Kidney capillary endothelial cell (primary cell): ENCODE measurements around the gene HAUS6.
A peak's percentile ranks its signal among the peaks of the same experiment; 100 is the strongest.
"Not testable (repeated sequence)": the region's sequence is repeated elsewhere in the genome, so short reads cannot be mapped to it uniquely, and the experiment has no call there.

ENCODE experiments used
- DNase-seq: peaks from one replicate; pipeline ENCODE4 v3.0.0-alpha.2; 2018; ENCODE audit warnings: low spot score

The HAUS6 gene

DNA sequence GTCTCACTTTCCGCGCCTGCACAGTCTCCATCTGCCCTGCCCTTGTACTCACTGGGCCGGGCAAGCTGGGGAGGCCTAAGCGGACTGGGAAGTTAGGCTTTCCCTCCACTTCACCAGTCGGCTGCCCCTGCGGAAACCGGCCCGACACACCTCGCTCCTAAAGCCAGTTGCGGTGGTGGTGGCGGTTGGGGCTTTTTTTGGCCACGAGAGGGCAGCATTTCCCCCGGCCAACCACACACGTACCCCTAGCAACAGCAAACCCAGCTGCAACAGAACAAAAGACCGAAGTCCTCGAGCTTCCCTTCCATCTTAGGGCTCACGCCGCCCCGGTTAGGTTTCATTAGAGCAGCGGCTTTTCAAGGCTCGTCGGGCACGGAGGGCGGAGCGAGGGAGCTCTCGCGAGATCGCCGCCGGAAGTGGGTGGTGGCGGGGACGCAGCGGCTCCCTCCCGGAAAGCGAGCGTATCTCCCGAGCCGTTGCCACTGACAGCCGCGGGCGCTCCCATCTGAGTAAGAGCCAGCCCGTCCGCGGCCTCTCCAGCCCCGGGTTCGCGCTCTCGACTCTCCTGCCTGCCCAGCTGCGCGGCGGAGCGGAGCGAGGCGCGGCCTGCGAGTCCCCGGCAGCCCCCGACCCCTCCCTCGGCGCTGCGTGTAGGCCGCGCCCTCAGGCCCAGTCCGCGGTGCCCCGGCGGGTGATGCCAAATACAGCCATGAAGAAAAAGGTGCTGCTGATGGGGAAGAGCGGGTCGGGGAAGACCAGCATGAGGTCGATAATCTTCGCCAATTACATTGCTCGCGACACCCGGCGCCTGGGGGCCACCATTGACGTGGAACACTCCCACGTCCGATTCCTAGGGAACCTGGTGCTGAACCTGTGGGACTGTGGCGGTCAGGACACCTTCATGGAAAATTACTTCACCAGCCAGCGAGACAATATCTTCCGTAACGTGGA is 53.5 kb downstream of the HAUS6 start, which contains the start of gene RRAGA:
TSS of gene RRAGA (plus strand) at position 462 of the 951 bp plus-strand sequence. CDS start at position 695, 233 bp downstream.
- peak; percentile 91 for DNase-seq

DNA sequence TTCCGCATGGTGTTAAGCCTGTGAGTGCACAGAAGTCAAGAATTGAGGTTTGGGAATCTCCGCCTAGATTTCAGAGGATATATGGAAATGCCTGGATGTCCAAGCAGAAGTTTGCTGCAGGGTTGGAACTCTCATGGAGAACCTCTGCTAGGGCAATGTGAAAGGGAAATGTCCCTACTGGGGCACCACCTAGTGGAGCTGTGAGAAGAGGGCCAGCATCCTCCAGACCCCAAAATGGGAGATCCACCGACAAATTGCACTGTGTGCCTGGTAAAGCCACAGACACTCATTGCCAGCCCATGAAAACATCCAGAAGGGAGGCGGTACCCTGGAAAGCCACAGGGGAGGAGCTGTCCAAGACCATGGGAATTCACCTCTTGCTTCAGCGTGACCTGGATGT is 66.1 kb downstream of the HAUS6 start:
- no peak for DNase-seq

DNA sequence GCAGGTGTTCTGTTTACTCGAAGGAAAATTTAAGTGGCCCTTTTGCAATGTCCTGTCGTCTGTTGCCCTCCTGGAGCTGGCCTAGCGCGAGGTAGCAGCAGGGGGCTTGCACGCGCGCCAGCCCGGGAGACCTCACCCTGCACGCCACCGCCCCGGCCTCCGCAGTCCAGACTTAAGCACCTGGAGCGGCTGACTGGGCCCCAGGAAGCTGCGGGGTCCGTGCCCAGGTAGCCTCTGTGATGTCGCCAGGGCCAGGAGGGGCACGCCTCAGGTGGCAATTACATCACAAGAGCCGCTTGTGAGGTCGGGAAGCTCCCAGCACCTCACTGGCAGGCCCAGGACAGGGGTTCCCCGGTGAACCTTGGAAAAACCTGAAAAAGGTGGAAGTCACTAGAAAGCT is 69.7 kb downstream of the HAUS6 start, which contains the start of gene SAXO1:
TSS of gene SAXO1 (minus strand) at position 195 of the 400 bp plus-strand sequence. CDS start 301 bp downstream, outside the sequence.
- no peak for DNase-seq

DNA sequence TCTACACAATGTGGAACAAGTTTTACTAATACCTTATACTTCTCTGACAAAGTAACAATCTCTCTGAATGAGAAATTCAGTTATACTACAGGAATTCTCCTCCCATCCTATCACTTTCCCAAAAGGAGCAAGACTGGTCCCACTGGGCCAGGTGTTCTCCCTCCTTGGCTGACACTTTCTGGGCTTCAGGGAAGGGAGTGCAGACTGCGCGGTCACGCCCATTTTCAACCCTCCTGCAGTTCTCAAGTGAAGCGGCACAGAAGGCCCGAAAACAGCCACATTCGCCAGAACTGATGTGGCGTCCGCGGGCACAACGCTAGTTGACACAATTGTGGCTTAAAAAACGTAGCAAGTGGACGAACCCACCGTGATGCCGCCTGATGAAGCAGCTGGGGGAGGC is 70.3 kb downstream of the HAUS6 start:
- no peak for DNase-seq

DNA sequence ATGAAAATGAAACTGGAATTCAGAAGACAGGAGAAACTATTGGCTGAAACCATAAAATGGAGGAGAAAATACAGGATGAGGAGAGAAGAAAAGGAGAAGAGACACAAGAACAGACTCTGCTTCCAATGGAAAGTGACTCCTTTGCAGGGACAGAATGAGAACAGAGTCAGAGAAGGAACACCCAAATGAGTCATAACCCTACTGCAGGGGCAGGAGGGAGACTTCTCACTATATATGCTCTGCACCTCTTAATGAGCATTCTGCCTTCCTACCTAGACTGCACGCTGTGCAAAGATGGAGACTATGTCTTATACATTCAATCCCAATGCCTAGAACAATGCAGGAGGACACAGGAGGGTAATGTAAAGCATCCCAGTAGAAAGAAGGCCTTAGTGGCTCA is 71.8 kb downstream of the HAUS6 start:
- DNase-seq, result no peak

DNA sequence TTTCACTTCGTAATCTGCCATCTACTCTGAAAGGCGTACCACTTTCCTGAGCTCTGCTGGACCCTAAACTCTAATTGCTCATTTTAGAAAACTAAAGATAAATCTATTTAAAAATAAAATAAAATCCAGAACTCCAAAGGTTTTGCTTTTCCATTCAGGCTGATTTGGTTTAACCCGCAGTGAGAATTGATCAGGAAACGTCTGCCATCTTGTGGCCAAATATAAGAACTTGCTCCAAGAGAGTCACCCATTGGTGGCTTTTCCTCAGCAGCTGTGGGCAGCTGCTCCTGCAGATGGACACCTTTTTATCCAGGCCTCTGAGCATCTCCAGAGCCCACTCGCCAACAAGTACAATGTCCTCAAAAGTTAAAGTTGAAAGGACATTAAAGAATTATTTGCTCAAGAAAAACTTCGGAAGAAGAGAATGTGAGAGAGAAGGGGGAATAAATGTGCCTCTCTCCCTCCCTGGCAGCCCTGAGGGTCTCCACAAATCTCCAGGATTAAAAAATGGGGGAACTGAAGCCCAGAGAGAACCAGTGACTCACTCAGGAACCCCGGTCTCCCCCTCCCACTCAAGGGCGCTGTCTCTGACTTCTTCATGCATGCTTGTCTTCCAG is 73.8 kb downstream of the HAUS6 start:
- DNase-seq, result peak; percentile 60

DNA sequence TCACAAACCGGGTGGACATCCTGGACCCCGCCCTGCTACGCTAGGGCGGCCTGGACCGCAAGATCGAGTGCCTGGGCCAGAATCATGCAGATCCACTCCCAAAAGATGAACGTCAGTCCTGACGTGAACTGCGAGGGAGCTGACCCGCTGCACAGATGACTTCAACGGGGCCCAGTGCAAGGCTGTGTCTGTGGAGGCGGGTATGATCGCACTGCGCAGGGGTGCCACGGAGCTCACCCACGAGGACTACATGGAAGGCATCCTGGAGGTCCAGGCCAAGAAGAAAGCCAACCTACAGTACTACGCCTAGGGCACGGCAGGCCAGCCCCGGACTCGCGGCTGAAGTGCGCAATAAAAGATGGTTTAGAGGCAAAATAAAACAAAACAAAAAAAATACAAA is 74.9 kb downstream of the HAUS6 start:
- DNase-seq, result no peak

DNA sequence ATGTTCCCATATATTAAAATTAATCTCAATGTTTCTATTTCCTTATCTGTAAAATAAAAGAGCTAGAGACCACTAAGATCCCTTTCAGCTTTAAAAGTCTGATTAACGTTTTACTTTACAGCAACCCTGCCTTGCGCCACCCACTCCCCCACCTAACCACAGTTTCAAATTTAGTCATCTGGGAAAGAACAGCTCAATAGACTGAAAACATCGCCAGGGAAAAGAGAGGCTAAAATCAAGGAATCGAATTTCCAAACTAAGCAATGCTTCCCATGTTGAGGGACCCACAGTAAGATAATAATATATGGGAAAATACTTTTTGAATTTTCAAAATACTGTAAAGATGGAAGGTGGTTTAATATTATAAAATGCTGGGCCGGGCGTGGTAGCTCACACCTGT is 76.3 kb downstream of the HAUS6 start:
- no peak for DNase-seq

DNA sequence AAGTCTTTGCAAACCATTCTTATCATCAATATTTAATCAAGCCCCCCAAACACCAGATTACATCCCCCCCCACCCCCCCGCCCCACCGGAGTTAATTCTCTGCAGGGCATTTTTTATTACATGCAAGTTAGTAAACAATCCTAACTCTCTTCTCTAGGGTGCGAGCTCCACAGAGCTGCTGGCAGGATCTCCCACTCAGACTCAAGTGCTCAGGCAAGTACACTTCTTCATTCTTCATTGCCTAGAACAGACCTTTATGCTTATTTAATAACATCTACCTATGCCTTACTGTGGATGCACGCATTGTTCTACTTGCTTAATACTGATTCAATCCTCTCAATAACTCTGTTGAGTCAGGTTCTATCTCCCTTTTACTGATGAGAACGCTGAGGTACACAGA is 79.6 kb downstream of the HAUS6 start:
- no peak for DNase-seq

DNA sequence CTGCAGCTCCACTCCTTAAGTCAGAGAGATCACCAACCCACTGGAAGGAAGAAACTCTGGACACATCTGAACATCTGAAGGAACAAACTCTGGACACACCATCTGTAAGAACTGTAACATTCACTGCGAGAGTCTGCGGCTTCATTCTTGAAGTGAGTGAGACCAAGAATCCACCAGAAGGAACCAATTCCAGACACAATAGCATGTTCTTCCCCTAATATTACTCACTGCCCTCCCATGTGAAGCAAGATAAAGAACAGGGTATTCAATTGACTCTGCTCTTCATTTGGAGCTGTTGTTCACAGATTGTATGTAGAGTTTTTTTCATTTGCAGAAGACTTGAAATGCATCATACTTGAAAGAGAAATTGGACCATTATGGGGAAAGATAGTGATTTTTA is 80.5 kb downstream of the HAUS6 start:
- no peak for DNase-seq

DNA sequence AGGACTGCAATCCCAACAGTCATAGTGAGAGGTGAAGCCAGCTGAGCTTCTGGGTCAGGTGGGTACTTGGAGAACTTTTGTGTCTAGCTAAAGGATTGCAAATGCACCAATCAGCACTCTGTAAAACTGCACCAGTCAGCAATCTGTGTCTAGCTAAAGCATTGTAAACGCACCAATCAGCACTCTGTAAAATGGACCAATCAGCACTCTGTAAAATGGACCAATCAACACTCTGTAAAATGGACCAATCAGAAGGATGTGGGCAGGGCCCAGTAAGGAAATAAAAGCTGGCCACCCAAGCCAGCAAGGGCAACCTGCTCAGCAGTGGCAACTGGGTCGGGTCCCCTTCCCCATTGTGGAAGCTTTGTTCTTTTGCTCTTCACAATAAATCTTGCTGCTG is 81.1 kb downstream of the HAUS6 start:
- not testable (repeated sequence) for DNase-seq

DNA sequence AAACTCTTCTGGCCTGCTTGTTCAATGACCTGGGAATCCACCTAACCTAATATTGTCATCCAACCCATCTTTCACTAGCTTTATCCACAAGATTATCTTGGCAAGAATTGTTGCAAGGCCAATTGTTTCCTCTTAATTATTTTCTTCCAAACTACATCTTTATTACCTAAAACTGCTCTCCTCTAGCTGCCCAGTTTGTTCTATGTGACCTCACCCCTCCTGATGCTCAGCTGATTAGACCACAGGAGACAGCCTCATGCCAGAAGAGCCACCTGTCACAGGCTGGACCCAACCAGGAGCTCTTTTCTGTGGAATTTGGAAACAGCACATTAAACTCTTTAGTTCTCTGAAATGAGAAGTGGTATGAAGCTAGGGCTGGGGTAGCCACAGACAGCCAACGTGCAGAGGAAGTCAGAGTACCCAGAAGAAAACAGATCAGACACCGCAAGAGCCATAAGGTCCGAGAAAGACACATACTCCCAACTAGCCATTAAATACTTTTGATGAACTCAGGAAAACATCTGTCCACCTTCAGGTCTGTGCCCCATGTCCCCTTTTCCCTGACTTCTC is 81.7 kb downstream of the HAUS6 start:
- no peak for DNase-seq

DNA sequence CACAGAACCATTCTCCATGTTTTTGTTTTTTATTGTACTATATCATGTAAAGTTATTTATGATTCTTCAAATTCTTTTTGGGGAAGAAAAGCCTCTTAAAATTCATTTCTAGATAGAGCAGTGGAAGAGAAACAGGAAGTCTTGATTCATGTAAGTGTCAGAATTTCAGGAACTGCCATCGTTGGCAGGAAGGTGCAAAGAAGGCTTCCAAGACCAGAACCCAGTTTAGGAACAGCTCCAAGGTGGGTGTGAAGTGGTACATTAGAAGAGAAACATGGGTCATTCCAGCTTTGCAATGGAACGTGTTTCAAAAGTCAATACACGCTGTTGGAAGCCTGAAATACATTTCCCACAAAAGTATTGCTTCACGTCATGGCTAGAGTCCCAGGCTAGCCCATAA is 84.5 kb downstream of the HAUS6 start:
- DNase-seq, result no peak

DNA sequence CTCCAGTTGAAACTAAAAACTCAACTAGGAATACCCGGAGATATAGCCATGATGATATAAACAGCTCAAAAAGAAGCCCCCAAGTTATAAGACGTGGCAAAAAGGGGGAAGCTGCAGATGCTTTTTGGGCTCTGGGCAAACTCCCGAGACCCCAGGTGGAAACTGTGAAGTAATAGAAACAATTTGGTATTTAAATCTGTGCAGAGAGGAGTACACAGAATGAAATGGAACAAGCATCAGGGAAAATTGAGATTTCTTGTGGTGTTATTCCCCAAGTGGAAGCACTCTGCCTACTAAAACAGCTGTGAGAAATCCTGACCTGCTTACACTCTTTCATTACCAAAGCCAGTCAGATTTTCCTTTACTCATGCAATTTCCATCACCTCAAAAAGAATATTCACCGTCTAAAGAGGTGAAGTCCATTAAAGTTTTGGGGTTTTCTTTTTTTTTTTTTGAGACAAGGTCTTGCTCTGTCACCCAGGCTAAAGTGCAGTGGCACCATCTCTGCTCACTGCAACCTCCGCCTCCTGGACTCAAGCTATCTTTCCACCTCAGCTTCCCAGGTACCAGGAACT is 93.2 kb downstream of the HAUS6 start:
- DNase-seq, result no peak
